SU-DHL-6 (cell line): Measurements from ENCODE around the gene SNW1.

Source experiments
- H2AFZ ChIP-seq: fragments of 200-600 bp; sonication (generic); 2 replicates; pipeline ENCODE4 v1.6.1; 2014; ENCODE audit warnings: low read depth, mild to moderate bottlenecking, moderate library complexity, mixed read lengths, antibody characterized with exemption, low read length; ENCODE audit not compliant: severe bottlenecking
- H3F3A ChIP-seq: fragments of 200-600 bp; shearing (Covaris generic); 2 replicates; pipeline ENCODE4 v1.6.0; 2016; ENCODE audit warnings: antibody characterized with exemption, mild to moderate bottlenecking; ENCODE audit not compliant: insufficient read depth
- H3K27ac ChIP-seq: fragments of 200-600 bp; sonication (generic); 2 replicates; pipeline ENCODE4 v1.5.1; 2016; ENCODE audit warnings: low read depth, mild to moderate bottlenecking, low read length, moderate library complexity, mixed read lengths
- H3K27me3 ChIP-seq: fragments of 200-600 bp; sonication (generic), shearing (Covaris generic); 2 replicates; pipeline ENCODE4 v1.6.0; 2014; ENCODE audit warnings: mild to moderate bottlenecking, low read length
- H3K36me3 ChIP-seq: fragments of 200-600 bp; sonication (generic); 2 replicates; pipeline ENCODE4 v1.6.1; 2014; ENCODE audit warnings: mild to moderate bottlenecking, low read length, mixed read lengths
- H3K4me2 ChIP-seq: fragments of 300-600, 200-600 bp; shearing (Covaris generic), sonication (generic); 2 replicates; pipeline ENCODE4 v1.6.0; 2014; ENCODE audit warnings: low read length, low read depth, mild to moderate bottlenecking; ENCODE audit not compliant: poor library complexity, severe bottlenecking
- H3K4me3 ChIP-seq: fragments of 200-600 bp; sonication (generic); 2 replicates; pipeline ENCODE4 v1.5.1; 2014; ENCODE audit warnings: antibody characterized with exemption, low read length, mild to moderate bottlenecking, mixed read lengths; ENCODE audit not compliant: insufficient read depth, poor library complexity, severe bottlenecking
- H3K79me2 ChIP-seq: fragments of 200-600 bp; sonication (generic); 2 replicates; pipeline ENCODE4 v1.6.1; 2014; ENCODE audit warnings: mild to moderate bottlenecking, low read length, moderate library complexity; ENCODE audit not compliant: insufficient read depth
- H3K9ac ChIP-seq: fragments of 200-600 bp; sonication (generic); 2 replicates; pipeline ENCODE4 v1.7.0; 2014; ENCODE audit warnings: mild to moderate bottlenecking, low read length
- H3K9me2 ChIP-seq: fragments of 200-600 bp; sonication (generic); replicated peaks from 2 replicates; pipeline ENCODE4 v1.6.1; 2014; ENCODE audit warnings: low read length; ENCODE audit not compliant: insufficient read depth
- H3K9me3 ChIP-seq: fragments of 200-600 bp; sonication (generic); 2 replicates; pipeline ENCODE4 v1.6.1; 2014; ENCODE audit warnings: low read length, mixed read lengths; ENCODE audit not compliant: insufficient read depth
- H4K20me1 ChIP-seq: fragments of 200-600 bp; sonication (generic); 2 replicates; pipeline ENCODE4 v1.6.1; 2014; ENCODE audit warnings: low read depth, mild to moderate bottlenecking, antibody characterized with exemption, low read length, moderate library complexity, mixed read lengths
- EZH2phosphoT487 ChIP-seq: fragments of 200-600 bp; sonication (generic), shearing (Covaris generic); conservative IDR thresholded peaks from 2 replicates; pipeline ENCODE4 v1.6.1; 2018; ENCODE audit warnings: mild to moderate bottlenecking, antibody characterized with exemption, low read length, moderate library complexity, mixed read lengths
- TF ChIP-seq, protein P1 (sequence below): fragments of 200-600 bp; sonication (generic); IDR thresholded peaks from one replicate; pipeline ENCODE4 v1.5.1; 2017; ENCODE audit warnings: antibody characterized with exemption, mild to moderate bottlenecking, low read length, moderate library complexity; ENCODE audit not compliant: insufficient read depth, poor library complexity, severe bottlenecking

SNW1 gene

DNA sequence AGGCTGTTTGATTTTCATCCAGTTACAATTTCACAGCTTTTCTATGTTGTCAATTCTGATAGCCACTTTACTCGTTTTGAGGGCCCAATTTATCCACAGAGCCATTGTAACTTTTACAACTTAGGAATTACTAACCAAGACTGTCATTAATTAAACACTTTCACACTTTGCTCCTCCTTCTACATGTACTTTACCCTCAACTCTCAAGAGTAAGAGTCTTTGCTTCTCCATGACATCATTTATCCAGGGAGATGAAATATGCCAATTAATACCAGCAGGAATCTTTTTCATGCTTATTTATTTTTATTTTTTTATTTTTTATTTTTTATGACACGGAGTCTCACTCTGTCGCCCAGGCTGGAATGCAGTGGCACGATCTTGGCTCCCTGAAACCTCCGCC, 39.5 kb downstream of the SNW1 start:
- Histone ChIP-seq H3K9me2 (no peaks in the 10 kb centered on the region), H3K27ac (no peak overlapping the region), H3K4me2 (no peak overlapping the region), H3K79me2 (no peaks in the 10 kb centered on the region), H3K9ac (no peak overlapping the region), H2AFZ (no peak overlapping the region), H3K9me3 (no peaks in the 10 kb centered on the region), H3K4me3 (no peak overlapping the region), H3K36me3 (peaks cover 47% of the 10 kb centered on the region), H3F3A (peaks cover 19% of the 10 kb centered on the region; the same call in 1 of the 2 replicates), H4K20me1 (no peaks in the 10 kb centered on the region), H3K27me3 (no peaks in the 10 kb centered on the region)
- TF ChIP-seq, protein P1, sequence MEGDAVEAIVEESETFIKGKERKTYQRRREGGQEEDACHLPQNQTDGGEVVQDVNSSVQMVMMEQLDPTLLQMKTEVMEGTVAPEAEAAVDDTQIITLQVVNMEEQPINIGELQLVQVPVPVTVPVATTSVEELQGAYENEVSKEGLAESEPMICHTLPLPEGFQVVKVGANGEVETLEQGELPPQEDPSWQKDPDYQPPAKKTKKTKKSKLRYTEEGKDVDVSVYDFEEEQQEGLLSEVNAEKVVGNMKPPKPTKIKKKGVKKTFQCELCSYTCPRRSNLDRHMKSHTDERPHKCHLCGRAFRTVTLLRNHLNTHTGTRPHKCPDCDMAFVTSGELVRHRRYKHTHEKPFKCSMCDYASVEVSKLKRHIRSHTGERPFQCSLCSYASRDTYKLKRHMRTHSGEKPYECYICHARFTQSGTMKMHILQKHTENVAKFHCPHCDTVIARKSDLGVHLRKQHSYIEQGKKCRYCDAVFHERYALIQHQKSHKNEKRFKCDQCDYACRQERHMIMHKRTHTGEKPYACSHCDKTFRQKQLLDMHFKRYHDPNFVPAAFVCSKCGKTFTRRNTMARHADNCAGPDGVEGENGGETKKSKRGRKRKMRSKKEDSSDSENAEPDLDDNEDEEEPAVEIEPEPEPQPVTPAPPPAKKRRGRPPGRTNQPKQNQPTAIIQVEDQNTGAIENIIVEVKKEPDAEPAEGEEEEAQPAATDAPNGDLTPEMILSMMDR: no peak
- no peak for TF ChIP-seq EZH2phosphoT487

DNA sequence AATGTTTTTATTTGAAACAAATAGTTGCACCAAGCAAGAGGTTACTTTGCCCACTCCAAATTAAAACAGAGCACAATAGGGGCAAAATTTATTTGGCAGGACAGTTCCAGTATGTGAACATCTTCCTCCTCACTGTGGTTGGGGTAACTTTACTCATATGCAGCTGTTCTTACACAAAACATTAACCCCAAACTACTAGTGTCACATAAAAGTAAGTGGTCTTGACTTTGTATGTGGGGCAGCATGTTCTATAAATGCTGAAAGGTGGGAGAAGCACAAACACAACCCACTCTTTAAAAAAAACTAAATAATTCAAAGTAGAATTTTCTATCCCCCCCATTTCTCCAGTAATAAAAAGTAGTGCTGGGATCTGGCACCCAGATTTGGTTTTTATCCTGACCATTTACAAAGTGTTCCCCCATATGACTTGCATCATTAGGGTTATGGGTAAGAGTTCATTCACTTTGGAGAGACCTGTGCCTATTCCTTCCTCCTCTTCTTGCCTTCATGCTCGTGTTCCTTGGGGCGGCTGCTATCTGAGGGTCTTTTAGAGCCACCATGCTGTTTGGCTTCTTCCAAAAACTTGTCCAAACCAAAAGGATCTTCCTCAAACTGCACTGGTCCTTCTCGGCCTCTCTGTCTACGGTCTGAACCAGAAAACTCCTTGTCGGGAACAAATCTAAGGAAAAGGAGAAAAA, 43.2 kb downstream of the SNW1 start:
- H3K9me2 ChIP-seq: no peaks in the 10 kb centered on the region
- TF ChIP-seq EZH2phosphoT487: no peak
- H3K9me3 ChIP-seq: no peaks in the 10 kb centered on the region
- no peak overlapping the region for H3K9ac ChIP-seq
- no peaks in the 10 kb centered on the region for H4K20me1 ChIP-seq
- no peaks in the 10 kb centered on the region for H3K27me3 ChIP-seq
- H3K27ac ChIP-seq: no peak overlapping the region
- peaks cover 27% of the 10 kb centered on the region; the same call in 1 of the 2 replicates for H3F3A ChIP-seq
- no peak overlapping the region for H3K4me2 ChIP-seq
- H3K4me3 ChIP-seq: no peak overlapping the region
- peaks cover 11% of the 10 kb centered on the region; the same call in 1 of the 2 replicates for H3K79me2 ChIP-seq
- no peak overlapping the region for H2AFZ ChIP-seq
- peaks cover 44% of the 10 kb centered on the region for H3K36me3 ChIP-seq

DNA sequence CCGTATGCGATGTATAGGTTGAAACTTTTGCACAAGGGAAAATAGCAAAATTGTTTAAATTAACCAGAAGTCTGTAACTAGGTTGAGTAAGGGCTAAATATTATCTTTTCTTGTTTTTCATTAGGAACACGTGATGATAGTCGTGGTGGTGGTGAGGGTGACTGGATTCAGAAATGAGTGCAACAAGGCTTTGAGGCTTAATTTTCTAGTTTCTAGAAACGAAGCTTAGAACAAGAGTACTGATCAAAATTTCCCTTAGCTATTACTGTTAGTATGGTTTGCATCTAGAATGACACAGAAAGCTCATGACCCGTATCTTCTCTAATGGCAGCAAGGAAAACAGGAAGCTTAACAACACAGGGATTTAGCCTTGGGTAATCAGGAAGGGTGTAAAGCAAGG, 46.0 kb downstream of the SNW1 start:
- peaks cover 27% of the 10 kb centered on the region for H3K79me2 ChIP-seq
- no peak overlapping the region for H3K4me2 ChIP-seq
- H3K9ac ChIP-seq: no peak overlapping the region
- no peaks in the 10 kb centered on the region for H4K20me1 ChIP-seq
- TF ChIP-seq, protein P1: no peak
- TF ChIP-seq EZH2phosphoT487: no peak
- no peak overlapping the region for H2AFZ ChIP-seq
- H3K27me3 ChIP-seq: no peaks in the 10 kb centered on the region
- H3K9me3 ChIP-seq: no peaks in the 10 kb centered on the region
- H3K4me3 ChIP-seq: no peak overlapping the region
- peaks cover 46% of the 10 kb centered on the region for H3K36me3 ChIP-seq
- no peaks in the 10 kb centered on the region for H3K9me2 ChIP-seq
- peaks cover 17% of the 10 kb centered on the region; the same call in 1 of the 2 replicates for H3F3A ChIP-seq
- H3K27ac ChIP-seq: no peak overlapping the region

DNA sequence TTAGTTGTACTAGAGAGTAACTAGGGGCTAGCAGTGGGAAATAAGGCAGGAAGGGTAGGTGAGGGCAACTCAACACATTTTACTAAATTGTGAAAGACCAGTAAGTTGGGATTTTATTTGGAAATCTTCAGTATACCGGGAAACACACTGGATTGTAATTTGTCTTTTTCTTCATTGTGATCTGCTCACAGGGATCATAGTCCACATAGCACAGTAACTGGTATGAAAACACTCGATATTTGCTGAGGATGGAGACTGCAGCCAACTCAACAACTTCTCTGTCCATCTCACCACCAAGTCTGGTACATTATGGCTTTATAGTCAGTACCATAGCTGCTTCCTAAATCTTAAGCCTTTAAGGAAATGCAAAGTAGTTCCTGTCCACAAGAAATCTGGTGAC, 50.6 kb downstream of the SNW1 start:
- Histone ChIP-seq H3K9me3 (no peaks in the 10 kb centered on the region), H3K4me3 (no peak overlapping the region), H3K27me3 (no peaks in the 10 kb centered on the region), H3K36me3 (peaks cover 24% of the 10 kb centered on the region), H3K27ac (no peak overlapping the region), H3K4me2 (peak overlapping the region; percentile 73), H3K9me2 (no peaks in the 10 kb centered on the region), H3F3A (0 out of 2 replicates have a peak, but pooled peaks cover 8% of the 10 kb centered on the region), H4K20me1 (peaks cover 10% of the 10 kb centered on the region), H3K79me2 (peaks cover 72% of the 10 kb centered on the region), H3K9ac (no peak overlapping the region), H2AFZ (no peak overlapping the region)
- TF ChIP-seq, protein P1: no peak
- TF ChIP-seq EZH2phosphoT487: no peak
